Loucy (cell line): Measurements from ENCODE around the gene NRP1.

Experiments
- H2AFZ ChIP-seq: fragments of 200-600 bp; sonication (generic); 2 replicates; pipeline ENCODE4 v1.6.0; 2016; ENCODE audit warnings: antibody characterized with exemption, mild to moderate bottlenecking, low read length, moderate library complexity
- H3F3A ChIP-seq: fragments of 200-600 bp; 2 replicates; pipeline ENCODE4 v1.6.0; 2016; ENCODE audit warnings: antibody characterized with exemption, low read depth, mild to moderate bottlenecking
- H3K27me3 ChIP-seq: fragments of 200-600 bp; sonication (generic); 2 replicates; pipeline ENCODE4 v1.6.1; 2014; ENCODE audit warnings: low read length, mild to moderate bottlenecking; ENCODE audit not compliant: insufficient read depth, poor library complexity, severe bottlenecking
- H3K36me3 ChIP-seq: fragments of 200-600 bp; sonication (generic); 2 replicates; pipeline ENCODE4 v1.6.1; 2016; ENCODE audit warnings: low read length; ENCODE audit not compliant: insufficient read depth
- H3K4me1 ChIP-seq: fragments of 200-600 bp; sonication (generic); 2 replicates; pipeline ENCODE4 v1.5.1; 2014; ENCODE audit warnings: low read length, mild to moderate bottlenecking; ENCODE audit not compliant: insufficient read depth, poor library complexity, severe bottlenecking
- H3K4me2 ChIP-seq: fragments of 200-600 bp; sonication (generic); 2 replicates; pipeline ENCODE4 v1.6.0; 2014; ENCODE audit warnings: antibody characterized with exemption, low read length, low read depth, mild to moderate bottlenecking; ENCODE audit not compliant: poor library complexity, severe bottlenecking
- H3K4me3 ChIP-seq: fragments of 200-600 bp; sonication (generic); 2 replicates; pipeline ENCODE4 v1.5.1; 2014; ENCODE audit warnings: low read length, mild to moderate bottlenecking, mixed read lengths; ENCODE audit not compliant: poor library complexity, severe bottlenecking
- H3K79me2 ChIP-seq: fragments of 200-600 bp; sonication (generic); 2 replicates; pipeline ENCODE4 v1.6.1; 2014; ENCODE audit warnings: low read length; ENCODE audit not compliant: insufficient read depth
- H3K9ac ChIP-seq: fragments of 200-600 bp; sonication (generic); 2 replicates; pipeline ENCODE4 v1.6.0; 2014; ENCODE audit warnings: mild to moderate bottlenecking, low read depth, low read length, moderate library complexity; ENCODE audit not compliant: poor library complexity, severe bottlenecking
- H3K9me2 ChIP-seq: fragments of 200-600 bp; sonication (generic); replicated peaks from 2 replicates; pipeline ENCODE4 v1.6.1; 2016; ENCODE audit warnings: low read depth, low read length, mixed read lengths
- H3K9me3 ChIP-seq: fragments of 200-600 bp; sonication (generic); 2 replicates; pipeline ENCODE4 v1.6.1; 2014; ENCODE audit warnings: mild to moderate bottlenecking, antibody characterized with exemption, low read length, low read depth; ENCODE audit not compliant: insufficient read depth
- H4K20me1 ChIP-seq: fragments of 200-600 bp; sonication (generic); 2 replicates; pipeline ENCODE4 v1.6.0; 2014; ENCODE audit warnings: antibody characterized with exemption, low read length, mild to moderate bottlenecking; ENCODE audit not compliant: insufficient read depth, poor library complexity, severe bottlenecking
- CTCF ChIP-seq: fragments of 200-600 bp; sonication (generic); conservative IDR thresholded peaks from 2 replicates; pipeline ENCODE4 v1.5.1; 2014; ENCODE audit warnings: mild to moderate bottlenecking, antibody characterized with exemption, low read length
- EZH2phosphoT487 ChIP-seq: fragments of 200-600 bp; IDR thresholded peaks from 2 replicates; pipeline ENCODE4 v1.6.1; 2018; ENCODE audit warnings: antibody characterized with exemption, mild to moderate bottlenecking, moderate library complexity, borderline replicate concordance

NRP1 gene

GRCh38 chr10:33258967-33259366 is 75.5 kb downstream of the NRP1 start:
- H3K9ac ChIP-seq = no peak overlapping the region
- no peaks in the 10 kb centered on the region for H3K36me3 ChIP-seq
- no peaks in the 10 kb centered on the region for H3K9me3 ChIP-seq
- no peaks in the 10 kb centered on the region for H3K9me2 ChIP-seq
- TF ChIP-seq EZH2phosphoT487 (no peak), CTCF (no peak)
- H3K4me1 ChIP-seq = no peaks in the 10 kb centered on the region
- no peaks in the 10 kb centered on the region for H4K20me1 ChIP-seq
- no peaks in the 10 kb centered on the region for H3K27me3 ChIP-seq
- no peak overlapping the region for H3K4me3 ChIP-seq
- no peak overlapping the region for H3K4me2 ChIP-seq
- H3K79me2 ChIP-seq = no peaks in the 10 kb centered on the region
- no peak overlapping the region for H2AFZ ChIP-seq
- no peaks in the 10 kb centered on the region for H3F3A ChIP-seq

GRCh38 chr10:33257439-33258080 is 76.9 kb downstream of the NRP1 start:
- Histone ChIP-seq H3F3A (no peaks in the 10 kb centered on the region), H3K9me3 (no peaks in the 10 kb centered on the region), H3K4me2 (no peak overlapping the region)

GRCh38 chr10:33256458-33256857 is 78.0 kb downstream of the NRP1 start:
- Histone ChIP-seq H3K79me2 (no peaks in the 10 kb centered on the region), H4K20me1 (no peaks in the 10 kb centered on the region), H3K9ac (no peak overlapping the region), H3K9me3 (no peaks in the 10 kb centered on the region), H3K9me2 (no peaks in the 10 kb centered on the region), H3K4me1 (no peaks in the 10 kb centered on the region), H3F3A (no peaks in the 10 kb centered on the region), H3K4me3 (no peak overlapping the region), H2AFZ (no peak overlapping the region), H3K36me3 (no peaks in the 10 kb centered on the region), H3K4me2 (no peak overlapping the region), H3K27me3 (no peaks in the 10 kb centered on the region)
- TF ChIP-seq EZH2phosphoT487 (no peak), CTCF (no peak)

More at GRCh38 chr10:33257439-33258080, 76.9 kb downstream of the NRP1 start:
- H3K79me2 ChIP-seq = no peaks in the 10 kb centered on the region
- TF ChIP-seq CTCF (no peak), EZH2phosphoT487 (no peak)
- no peaks in the 10 kb centered on the region for H3K36me3 ChIP-seq
- no peak overlapping the region for H3K9ac ChIP-seq
- H3K27me3 ChIP-seq = no peaks in the 10 kb centered on the region
- no peak overlapping the region for H2AFZ ChIP-seq
- no peaks in the 10 kb centered on the region for H3K9me2 ChIP-seq
- H4K20me1 ChIP-seq = no peaks in the 10 kb centered on the region
- H3K4me1 ChIP-seq = no peaks in the 10 kb centered on the region
- no peak overlapping the region for H3K4me3 ChIP-seq
